ENCODE results near the gene PTMA.

- TF ChIP-seq TAF1 (IDR thresholded peaks at IDR 0.05; ENCODE audit: low read depth) (no peak; the same call in 1 of the 2 replicates), TEAD4 (IDR thresholded peaks at IDR 0.05) (no peak)
These were observed 41.3 kb upstream of the PTMA start for GRCh38 chr2:231667096-231667427.

Data from Ishikawa (cell line).